Endodermal cell (in vitro differentiated cells): Measurements from ENCODE around the gene NDUFA9. TPM values are rescaled to one million over a fixed set of nuclear protein-coding genes. Genes with fewer than 3 reads are reported as not detected.
A peak's percentile ranks its signal among the peaks of the same experiment; 100 is the strongest.

Experiments used
- DNase-seq: peaks from one replicate; pipeline ENCODE4 v3.0.0-alpha.2; 2017
- H3K27ac ChIP-seq: 2 replicates; pipeline ENCODE4 v1.5.1; 2013; ENCODE audit warnings: mild to moderate bottlenecking, low read depth, low read length, moderate library complexity
- H3K27me3 ChIP-seq: 2 replicates; pipeline ENCODE4 v1.6.1; 2013; ENCODE audit warnings: mild to moderate bottlenecking, low read length, moderate library complexity; ENCODE audit not compliant: insufficient read depth, control insufficient read depth, poor library complexity, severe bottlenecking
- H3K36me3 ChIP-seq: 2 replicates; pipeline ENCODE4 v1.7.0; 2013; ENCODE audit warnings: mild to moderate bottlenecking, low read length, moderate library complexity; ENCODE audit not compliant: control insufficient read depth, insufficient read depth
- H3K4me1 ChIP-seq: one replicate; pipeline ENCODE4 v1.7.0; 2013; ENCODE audit warnings: low read length; ENCODE audit not compliant: control insufficient read depth, insufficient read depth
- H3K4me3 ChIP-seq: 2 replicates; pipeline ENCODE4 v1.5.1; 2013; ENCODE audit warnings: mild to moderate bottlenecking, low read length, moderate library complexity
- H3K9ac ChIP-seq: 2 replicates; pipeline ENCODE4 v1.6.1; 2013; ENCODE audit warnings: mild to moderate bottlenecking, low read length, moderate library complexity; ENCODE audit not compliant: poor library complexity, severe bottlenecking; ENCODE audit errors: extremely low read depth
- H3K9me3 ChIP-seq: 2 replicates; pipeline ENCODE4 v1.6.1; 2013; ENCODE audit warnings: mild to moderate bottlenecking, low read length, moderate library complexity; ENCODE audit not compliant: control insufficient read depth
- H3K27ac Mint-ChIP-seq: 2 replicates; pipeline ENCODE4 v1.8.0; 2020; ENCODE audit warnings: mixed read lengths
- H3K27me3 Mint-ChIP-seq: 2 replicates; pipeline ENCODE4 v1.8.0; 2021; ENCODE audit warnings: mild to moderate bottlenecking, mixed read lengths; ENCODE audit not compliant: insufficient read depth
- H3K36me3 Mint-ChIP-seq: 2 replicates; pipeline ENCODE4 v1.8.0; 2020; ENCODE audit warnings: low read depth, mixed read lengths
- H3K4me1 Mint-ChIP-seq: 2 replicates; pipeline ENCODE4 v1.8.0; 2020; ENCODE audit warnings: mixed read lengths
- H3K4me3 Mint-ChIP-seq: 2 replicates; pipeline ENCODE4 v1.8.0; 2020; ENCODE audit warnings: mild to moderate bottlenecking, moderate library complexity, mixed read lengths
- H3K9me3 Mint-ChIP-seq: 2 replicates; pipeline ENCODE4 v1.8.0; 2020; ENCODE audit warnings: mild to moderate bottlenecking, mixed read lengths
- CTCF ChIP-seq: fragments of 200-600 bp; sonication (generic); conservative IDR thresholded peaks from 2 replicates; pipeline ENCODE4 v1.5.0; 2021; ENCODE audit warnings: antibody characterized with exemption, mild to moderate bottlenecking
- WGBS, 2 experiments: methylation state at CpG; one replicate each; pipeline versions ENCODE4 v1.1.5 to v1.1.7; 2013; ENCODE audit warnings: missing lambda C conversion rate in 2 of 2, mixed read lengths in 1 of 2; ENCODE audit not compliant: insufficient coverage in 1 of 2, insufficient read length in 1 of 2; 5-methylcytosine and 5-hydroxymethylcytosine counted together
- long read RNA-seq, 4 experiments: library from polyadenylated mRNA in 2 of 4; library from RNA in 1 of 4; library from capped mRNA in 1 of 4; stranded (forward) in 3 of 4; unstranded in 1 of 4; transcript quantifications; one replicate each; pipeline ENCODE4 v2.0.0, GENCODE V29; 2020 to 2021; ENCODE audit warnings: inconsistent platforms in 1 of 4
- polyA plus RNA-seq, 2 experiments: library from polyadenylated mRNA; stranded (reverse); fragments of 50-300 nt; gene quantifications; one replicate each; pipeline ENCODE4 v1.2.3, GENCODE V29; 2013
- total RNA-seq, 2 donors: library from RNA; stranded (reverse); fragmentation: NEBNext Ultra II Directional in 1 of 2; extraction: Animal tissue kit (Norgen Biotek cat#: 25700) in 1 of 2; gene quantifications; 2 replicates in 1 of 2; 3 replicates in 1 of 2; pipeline ENCODE4 v1.2.1, GENCODE V29; 2021

Gene NDUFA9
- total RNA-seq = 100 to 1,000 TPM in 1 of 2 donors, 10 to 100 TPM in 1; 55.3 to 158 TPM
- 54.4 TPM for polyA plus RNA-seq (2013, experiment 1 of 2)
- 43.5 TPM for polyA plus RNA-seq (2013, experiment 2 of 2)
- long read RNA-seq, experiment 1, full-length matches to known transcripts = 20 of 31 reads
- long read RNA-seq, experiment 1, partial matches to known transcripts = 6 of 31 reads
- long read RNA-seq, experiment 1, other reads (novel, unspliced or antisense) = 5 of 31 reads
- long read RNA-seq, experiment 2, full-length matches to known transcripts = 71 of 81 reads
- long read RNA-seq, experiment 2, partial matches to known transcripts = 2 of 81 reads
- long read RNA-seq, experiment 2, other reads (novel, unspliced or antisense) = 8 of 81 reads
- long read RNA-seq, experiment 3, full-length matches to known transcripts = 404 of 437 reads
- long read RNA-seq, experiment 3, partial matches to known transcripts = 11 of 437 reads
- long read RNA-seq, experiment 3, other reads (novel, unspliced or antisense) = 22 of 437 reads
- long read RNA-seq, experiment 4, full-length matches to known transcripts = 182 of 208 reads
- long read RNA-seq, experiment 4, partial matches to known transcripts = 18 of 208 reads
- long read RNA-seq, experiment 4, other reads (novel, unspliced or antisense) = 8 of 208 reads

GRCh38 chr12:4648501-4649357, at the start of gene NDUFA9, which contains the start of gene AKAP3:
Gene NDUFA9, plus strand, starts transcription at chr12:4649114. Its CDS starts 13 bp downstream, at chr12:4649127.
Gene AKAP3, minus strand, starts transcription at chr12:4649051. Its CDS starts 10,855 bp downstream, at chr12:4638196.
- no peaks in the 10 kb centered on the region for H3K9me3 ChIP-seq
- H3K4me1 ChIP-seq = peaks cover 11% of the 10 kb centered on the region
- H3K27me3 ChIP-seq = no peaks in the 10 kb centered on the region
- WGBS, 2 experiments = 0 to 1% methylated on average over 11 to 39 of the region's 39 CpGs
- H3K36me3 ChIP-seq = peaks cover 2% of the 10 kb centered on the region
- H3K27ac ChIP-seq = peak within 1 kb of the TSS; percentile 5
- Mint-ChIP-seq H3K9me3 (no peaks in the 10 kb centered on the region), H3K4me1 (peaks cover 45% of the 10 kb centered on the region), H3K27me3 (no peaks in the 10 kb centered on the region), H3K36me3 (no peaks in the 10 kb centered on the region), H3K4me3 (peak within 1 kb of the TSS; percentile 91), H3K27ac (peak within 1 kb of the TSS; percentile 99)
- peak within 1 kb of the TSS; percentile 99 for H3K4me3 ChIP-seq
- TF ChIP-seq CTCF = no peak
- DNase-seq = peak; percentile 97
- peak within 1 kb of the TSS; percentile 75 for H3K9ac ChIP-seq

DNA sequence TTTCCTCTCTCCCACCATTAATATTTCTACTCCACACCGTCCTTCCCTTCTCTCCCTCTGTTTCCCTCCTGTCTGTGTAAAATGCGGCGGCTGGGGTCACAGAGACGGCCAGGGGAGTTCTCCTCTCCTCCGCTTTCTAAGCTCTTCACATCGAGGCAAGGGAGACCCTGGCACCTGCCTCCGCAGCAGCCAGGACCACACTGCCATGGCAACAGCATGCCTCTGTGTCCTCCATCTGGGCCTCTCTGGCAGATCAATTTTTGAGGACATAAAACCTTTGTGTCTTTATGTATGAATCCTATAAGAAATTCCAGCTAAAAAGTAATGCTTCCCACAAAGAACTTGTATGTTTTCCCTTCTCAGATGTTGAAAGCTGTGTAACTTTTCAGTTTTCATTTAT, 45.5 kb upstream of the NDUFA9 start:
- Histone ChIP-seq H3K36me3 (no peaks in the 10 kb centered on the region), H3K4me3 (no peak overlapping the region), H3K27me3 (peaks cover 15% of the 10 kb centered on the region), H3K27ac (no peak overlapping the region), H3K9ac (no peak overlapping the region), H3K9me3 (no peaks in the 10 kb centered on the region), H3K4me1 (peaks cover 5% of the 10 kb centered on the region)
- no peak for DNase-seq
- Mint-ChIP-seq H3K4me1 (peaks cover 6% of the 10 kb centered on the region), H3K27me3 (peaks cover 18% of the 10 kb centered on the region), H3K4me3 (no peak overlapping the region), H3K27ac (no peak overlapping the region), H3K36me3 (no peaks in the 10 kb centered on the region), H3K9me3 (no peaks in the 10 kb centered on the region)
- WGBS, 2 experiments = 77 to 83% methylated on average over 4 to 7 of the region's 7 CpGs
- TF ChIP-seq CTCF = no peak

DNA sequence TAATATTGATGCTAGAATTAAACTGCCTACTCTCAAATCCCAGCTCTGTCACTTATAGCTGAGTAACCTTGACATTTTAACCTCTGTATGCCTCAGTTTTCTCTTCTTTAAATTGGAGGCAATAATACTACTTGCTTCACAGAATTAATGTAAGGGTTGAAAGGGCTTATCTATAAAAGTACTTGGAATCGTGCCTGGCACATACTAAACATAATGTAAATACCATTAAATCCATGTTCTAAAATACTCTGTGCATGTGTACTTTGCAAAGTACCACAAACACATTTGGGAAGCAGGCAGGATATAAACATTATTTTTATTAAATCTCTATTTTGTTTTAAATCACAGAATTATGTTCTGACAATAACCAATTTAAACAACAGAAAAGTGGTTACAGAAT, 45.0 kb upstream of the NDUFA9 start:
- Histone ChIP-seq H3K9ac (no peak overlapping the region), H3K27me3 (peaks cover 15% of the 10 kb centered on the region), H3K36me3 (no peaks in the 10 kb centered on the region), H3K4me3 (no peak overlapping the region), H3K4me1 (peaks cover 5% of the 10 kb centered on the region), H3K27ac (no peak overlapping the region), H3K9me3 (no peaks in the 10 kb centered on the region)
- TF ChIP-seq CTCF = no peak
- no peaks in the 10 kb centered on the region for H3K9me3 Mint-ChIP-seq
- H3K27ac Mint-ChIP-seq = no peak overlapping the region
- H3K27me3 Mint-ChIP-seq = peaks cover 18% of the 10 kb centered on the region
- no peak overlapping the region for H3K4me3 Mint-ChIP-seq
- no peaks in the 10 kb centered on the region for H3K36me3 Mint-ChIP-seq
- no peak for DNase-seq
- no CpG with 5 or more reads among the region's 1 CpG for WGBS, 2 experiments
- peaks cover 6% of the 10 kb centered on the region for H3K4me1 Mint-ChIP-seq
